ENCODE measurements around the gene RBSN. TPM values are rescaled to one million over a fixed set of nuclear protein-coding genes. Genes with fewer than 3 reads are reported as not detected.
A peak's percentile ranks its signal among the peaks of the same experiment; 100 is the strongest.

The RBSN gene
- total RNA-seq, 1 donor from 2014 or later = 29.7 TPM

DNA sequence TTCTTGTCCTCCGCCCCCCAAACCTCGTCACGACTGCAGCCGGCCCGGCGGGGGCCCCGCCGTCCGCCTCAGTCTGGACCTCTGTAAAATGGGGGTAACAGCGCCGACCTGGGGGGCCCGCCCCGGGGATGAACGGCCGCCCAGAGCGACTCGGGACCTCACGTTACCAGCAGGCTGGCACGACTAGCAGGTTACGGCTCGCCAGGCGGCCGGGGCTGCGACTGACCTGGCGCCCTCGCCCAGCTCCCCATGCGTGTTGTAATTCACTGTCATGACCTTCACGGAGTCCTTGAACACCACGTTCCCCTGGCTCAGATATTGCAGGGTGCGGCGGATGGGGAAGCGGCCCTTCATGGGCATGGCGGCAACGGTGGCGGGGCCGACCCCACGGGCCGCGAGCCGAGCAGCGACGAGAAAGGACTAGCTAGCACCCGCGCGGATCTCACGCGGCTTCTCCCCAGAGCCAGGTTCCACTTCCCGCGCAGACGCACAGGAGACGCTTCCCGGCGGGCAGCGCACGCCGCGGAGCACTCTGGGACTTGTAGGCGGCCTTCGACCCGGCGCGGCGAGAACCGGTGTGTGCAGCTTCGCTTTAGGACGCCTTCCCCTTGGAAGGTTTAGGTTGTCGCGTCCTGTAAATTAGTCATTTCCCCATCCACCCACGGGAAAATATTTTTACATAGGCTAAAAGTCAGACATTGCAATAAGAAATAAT lies 34.0 kb downstream of the RBSN start, which contains the start of gene MRPS25:
MRPS25 (minus strand) TSS at position 481 of the 715 bp plus-strand sequence; CDS start at position 360, 121 bp downstream.
- intact Hi-C loops (cut with DNase I) = no loop called here
- Histone ChIP-seq H3K4me3 (peak within 1 kb of the TSS; percentile 84), H3K27ac (peak within 1 kb of the TSS; percentile 85), H3K4me1 (peaks cover 16% of the 10 kb centered on the region), H3K27me3 (ENCODE audit: low read depth) (no peaks in the 10 kb centered on the region), H3K9me3 (no peaks in the 10 kb centered on the region), H3K36me3 (no peaks in the 10 kb centered on the region)
- TF ChIP-seq, protein P1, sequence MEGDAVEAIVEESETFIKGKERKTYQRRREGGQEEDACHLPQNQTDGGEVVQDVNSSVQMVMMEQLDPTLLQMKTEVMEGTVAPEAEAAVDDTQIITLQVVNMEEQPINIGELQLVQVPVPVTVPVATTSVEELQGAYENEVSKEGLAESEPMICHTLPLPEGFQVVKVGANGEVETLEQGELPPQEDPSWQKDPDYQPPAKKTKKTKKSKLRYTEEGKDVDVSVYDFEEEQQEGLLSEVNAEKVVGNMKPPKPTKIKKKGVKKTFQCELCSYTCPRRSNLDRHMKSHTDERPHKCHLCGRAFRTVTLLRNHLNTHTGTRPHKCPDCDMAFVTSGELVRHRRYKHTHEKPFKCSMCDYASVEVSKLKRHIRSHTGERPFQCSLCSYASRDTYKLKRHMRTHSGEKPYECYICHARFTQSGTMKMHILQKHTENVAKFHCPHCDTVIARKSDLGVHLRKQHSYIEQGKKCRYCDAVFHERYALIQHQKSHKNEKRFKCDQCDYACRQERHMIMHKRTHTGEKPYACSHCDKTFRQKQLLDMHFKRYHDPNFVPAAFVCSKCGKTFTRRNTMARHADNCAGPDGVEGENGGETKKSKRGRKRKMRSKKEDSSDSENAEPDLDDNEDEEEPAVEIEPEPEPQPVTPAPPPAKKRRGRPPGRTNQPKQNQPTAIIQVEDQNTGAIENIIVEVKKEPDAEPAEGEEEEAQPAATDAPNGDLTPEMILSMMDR (IDR thresholded peaks at IDR 0.05) = no peak
- ATAC-seq (peak; percentile 97 to 98), DNase-seq (peak; percentile 97)

- intact Hi-C loops (cut with DNase I) = no loop called here
- Histone ChIP-seq H3K9me3 (no peaks in the 10 kb centered on the region), H3K27me3 (ENCODE audit: low read depth) (no peaks in the 10 kb centered on the region), H3K4me1 (peaks cover 16% of the 10 kb centered on the region), H3K4me3 (peak overlapping the region; percentile 84), H3K36me3 (peaks cover 4% of the 10 kb centered on the region), H3K27ac (peak overlapping the region; percentile 85)
- DNase-seq = no peak
- ATAC-seq = peak; percentile 42 to 54
- TF ChIP-seq, protein P1 (IDR thresholded peaks at IDR 0.05) = no peak
These were observed 34.6 kb downstream of the RBSN start for GRCh38 chr3:15064299-15064834.

DNA sequence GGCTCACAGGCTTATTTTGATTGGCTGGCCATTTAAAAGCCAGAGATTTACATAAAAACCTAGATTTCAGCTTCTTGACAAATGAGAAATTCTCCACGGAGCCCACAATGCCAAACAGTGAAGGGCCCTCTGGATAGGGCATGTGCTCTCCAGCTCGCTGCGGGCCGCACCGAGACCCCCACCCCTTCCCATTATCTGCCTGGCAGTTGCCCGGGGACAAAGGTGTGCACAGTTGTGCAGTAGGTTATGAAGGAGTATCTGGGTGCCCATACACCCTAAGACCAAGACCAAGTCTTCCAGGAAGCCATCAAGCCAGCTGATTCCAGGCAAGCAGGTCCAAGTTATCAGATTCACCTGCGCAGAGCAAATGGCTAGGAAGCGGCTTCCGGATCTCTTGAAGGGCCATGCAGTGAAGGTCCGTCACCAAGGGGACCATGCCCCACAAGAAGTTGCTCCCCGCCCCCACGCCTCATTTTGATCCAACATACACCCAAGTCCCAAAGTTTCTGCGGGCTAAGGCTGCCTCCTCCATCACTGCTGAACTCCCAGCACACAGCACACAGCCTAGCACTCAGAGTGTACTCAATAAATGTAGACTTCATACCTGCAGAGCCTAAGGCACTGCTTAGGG lies 35.2 kb downstream of the RBSN start:
- Histone ChIP-seq H3K27me3 (ENCODE audit: low read depth) (no peaks in the 10 kb centered on the region), H3K27ac (peak overlapping the region; percentile 85), H3K4me3 (peak overlapping the region; percentile 84), H3K9me3 (no peaks in the 10 kb centered on the region), H3K4me1 (peaks cover 16% of the 10 kb centered on the region), H3K36me3 (peaks cover 10% of the 10 kb centered on the region)
- no peak for ATAC-seq
- no peak for DNase-seq
- TF ChIP-seq, protein P1 (IDR thresholded peaks at IDR 0.05) = no peak
- intact Hi-C loops (cut with DNase I) = no loop called here

DNA sequence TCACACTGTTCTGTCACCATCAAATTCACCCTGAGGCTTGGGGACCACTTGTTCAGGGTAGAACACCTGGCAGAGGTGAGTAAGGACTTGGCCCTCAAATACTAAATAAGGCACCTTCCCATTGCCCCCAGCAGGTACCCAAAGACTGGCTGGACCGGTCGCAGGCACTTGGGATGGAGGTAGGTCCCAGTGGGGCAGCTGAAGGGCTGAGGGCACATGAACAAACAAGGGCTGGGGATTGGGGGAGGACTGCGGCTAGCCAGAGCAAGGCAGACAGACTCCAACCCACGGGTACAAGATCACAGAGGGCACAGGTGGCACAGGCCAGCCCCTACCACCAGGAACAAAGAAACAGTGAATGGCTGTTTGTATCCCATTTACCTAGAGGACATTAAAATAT lies 35.7 kb downstream of the RBSN start:
- Histone ChIP-seq H3K9me3 (no peaks in the 10 kb centered on the region), H3K4me3 (peak overlapping the region; percentile 84), H3K36me3 (peaks cover 15% of the 10 kb centered on the region), H3K27ac (no peak overlapping the region), H3K27me3 (ENCODE audit: low read depth) (no peaks in the 10 kb centered on the region), H3K4me1 (peaks cover 16% of the 10 kb centered on the region)
- TF ChIP-seq, protein P1 (IDR thresholded peaks at IDR 0.05) = no peak
- peak; percentile 62 to 83 for ATAC-seq
- intact Hi-C loops (cut with DNase I) = no loop called here
- DNase-seq = peak; percentile 83

- TF ChIP-seq, protein P1 (IDR thresholded peaks at IDR 0.05) = no peak
- no peaks in the 10 kb centered on the region for H3K9me3 ChIP-seq
- H3K36me3 ChIP-seq = peaks cover 37% of the 10 kb centered on the region
- ATAC-seq (no peak), DNase-seq (no peak)
- H3K4me1 ChIP-seq = peaks cover 16% of the 10 kb centered on the region
- no peak overlapping the region for H3K4me3 ChIP-seq
- H3K27ac ChIP-seq = no peak overlapping the region
- intact Hi-C loops (cut with DNase I) = no loop called here
- H3K27me3 ChIP-seq (ENCODE audit: low read depth) = no peaks in the 10 kb centered on the region
These were observed 38.9 kb downstream of the RBSN start for GRCh38 chr3:15060029-15060428.
